Lower lobe of right lung (tissue), 2 donors: ENCODE results near the gene C7orf57. TPM values are rescaled to one million over a fixed set of nuclear protein-coding genes. Genes with fewer than 3 reads are reported as not detected.

Source experiments
- ATAC-seq, 2 donors: fragments of 200-7000 bp; cut with Tn5 transposase; one replicate each; pipeline ENCODE4 v1.9.1; 2020 to 2022; ENCODE audit warnings: mild to moderate bottlenecking in 2 of 2, moderate library complexity in 2 of 2
- DNase-seq: peaks from one replicate; pipeline ENCODE4 v3.0.0-alpha.2; 2020
- H3K27ac ChIP-seq: fragments of 200-600 bp; one replicate; pipeline ENCODE4 v1.8.0; 2022
- H3K27me3 ChIP-seq: fragments of 200-600 bp; one replicate; pipeline ENCODE4 v1.8.0; 2022; ENCODE audit warnings: low read depth
- H3K36me3 ChIP-seq: fragments of 200-600 bp; one replicate; pipeline ENCODE4 v1.8.0; 2022; ENCODE audit warnings: mild to moderate bottlenecking
- H3K4me1 ChIP-seq: fragments of 200-600 bp; one replicate; pipeline ENCODE4 v1.8.0; 2022
- H3K4me3 ChIP-seq: fragments of 200-600 bp; one replicate; pipeline ENCODE4 v1.8.0; 2022; ENCODE audit warnings: mild to moderate bottlenecking
- H3K9me3 ChIP-seq: fragments of 200-600 bp; one replicate; pipeline ENCODE4 v1.8.0; 2022
- intact Hi-C: fragments of 100-400 bp; cut with DNase I; formaldehyde crosslinking; loops from one replicate; pipeline ENCODE4 v1.11.0; 2022
- total RNA-seq: library from RNA; stranded (reverse); fragmentation: NEBNext Ultra II Directional; extraction: Animal tissue kit (Norgen Biotek cat#: 25700); gene quantifications from one replicate; pipeline ENCODE4 v1.2.1, GENCODE V29; 2021
- TF ChIP-seq, protein P1 (sequence below): fragments of 200-600 bp; IDR thresholded peaks from one replicate; pipeline ENCODE4 v1.8.0; 2022; ENCODE audit warnings: antibody characterized with exemption, mild to moderate bottlenecking
- donor health status: DM: no; HTN: yes; CAD: no; lungs with severe emphysema.

Gene C7orf57
- total RNA-seq, 1 donor from 2014 or later: 1.6 TPM

- Histone ChIP-seq H3K27me3 (peaks cover 3% of the 10 kb centered on the region), H3K4me3 (no peak overlapping the region), H3K9me3 (no peaks in the 10 kb centered on the region), H3K4me1 (no peaks in the 10 kb centered on the region), H3K36me3 (no peaks in the 10 kb centered on the region), H3K27ac (no peak overlapping the region)
- intact Hi-C loops: no loop called here
- DNase-seq (no peak), ATAC-seq (no peak)
- TF ChIP-seq, protein P1, sequence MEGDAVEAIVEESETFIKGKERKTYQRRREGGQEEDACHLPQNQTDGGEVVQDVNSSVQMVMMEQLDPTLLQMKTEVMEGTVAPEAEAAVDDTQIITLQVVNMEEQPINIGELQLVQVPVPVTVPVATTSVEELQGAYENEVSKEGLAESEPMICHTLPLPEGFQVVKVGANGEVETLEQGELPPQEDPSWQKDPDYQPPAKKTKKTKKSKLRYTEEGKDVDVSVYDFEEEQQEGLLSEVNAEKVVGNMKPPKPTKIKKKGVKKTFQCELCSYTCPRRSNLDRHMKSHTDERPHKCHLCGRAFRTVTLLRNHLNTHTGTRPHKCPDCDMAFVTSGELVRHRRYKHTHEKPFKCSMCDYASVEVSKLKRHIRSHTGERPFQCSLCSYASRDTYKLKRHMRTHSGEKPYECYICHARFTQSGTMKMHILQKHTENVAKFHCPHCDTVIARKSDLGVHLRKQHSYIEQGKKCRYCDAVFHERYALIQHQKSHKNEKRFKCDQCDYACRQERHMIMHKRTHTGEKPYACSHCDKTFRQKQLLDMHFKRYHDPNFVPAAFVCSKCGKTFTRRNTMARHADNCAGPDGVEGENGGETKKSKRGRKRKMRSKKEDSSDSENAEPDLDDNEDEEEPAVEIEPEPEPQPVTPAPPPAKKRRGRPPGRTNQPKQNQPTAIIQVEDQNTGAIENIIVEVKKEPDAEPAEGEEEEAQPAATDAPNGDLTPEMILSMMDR: no peak
These were observed 28.5 kb upstream of the C7orf57 start for GRCh38 chr7:48006866-48007265.

GRCh38 chr7:48009257-48009656, 26.1 kb upstream of the C7orf57 start:
- intact Hi-C loops: no loop called here
- Histone ChIP-seq H3K4me1 (no peaks in the 10 kb centered on the region), H3K4me3 (no peak overlapping the region), H3K27ac (no peak overlapping the region), H3K27me3 (peaks cover 3% of the 10 kb centered on the region), H3K36me3 (no peaks in the 10 kb centered on the region), H3K9me3 (no peaks in the 10 kb centered on the region)
- TF ChIP-seq, protein P1: no peak
- DNase-seq (no peak), ATAC-seq (no peak)

GRCh38 chr7:48009954-48010353, 25.4 kb upstream of the C7orf57 start:
- ATAC-seq (no peak), DNase-seq (no peak)
- Histone ChIP-seq H3K27ac (no peak overlapping the region), H3K36me3 (no peaks in the 10 kb centered on the region), H3K4me3 (no peak overlapping the region), H3K9me3 (no peaks in the 10 kb centered on the region), H3K27me3 (peaks cover 3% of the 10 kb centered on the region), H3K4me1 (no peaks in the 10 kb centered on the region)
- TF ChIP-seq, protein P1: no peak
- intact Hi-C loops: no loop called here

DNA sequence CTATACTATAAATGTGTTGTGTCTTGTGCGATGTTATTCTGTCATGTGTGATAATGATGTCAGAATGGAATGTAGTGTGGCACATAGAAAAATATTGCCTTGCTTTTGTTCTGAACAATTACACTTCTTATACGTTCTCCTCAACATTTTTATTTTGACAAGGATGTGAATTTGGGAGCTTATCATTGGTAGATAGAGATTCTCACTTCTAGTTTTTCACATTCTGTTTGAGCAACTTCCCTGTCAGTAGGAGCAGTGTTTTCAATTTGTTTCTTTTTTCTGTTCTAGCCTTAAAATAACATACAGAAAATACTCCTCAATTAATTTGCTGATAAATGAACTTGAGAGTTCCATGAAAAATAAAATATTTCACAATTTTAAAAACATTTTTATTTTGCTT, 24.0 kb upstream of the C7orf57 start:
- DNase-seq: no peak
- no peaks in the 10 kb centered on the region for H3K4me1 ChIP-seq
- ATAC-seq: no peak
- no peaks in the 10 kb centered on the region for H3K9me3 ChIP-seq
- H3K27ac ChIP-seq: no peak overlapping the region
- no peak overlapping the region for H3K4me3 ChIP-seq
- H3K36me3 ChIP-seq: no peaks in the 10 kb centered on the region
- intact Hi-C loops: no loop called here
- TF ChIP-seq, protein P1: no peak
- H3K27me3 ChIP-seq: peaks cover 3% of the 10 kb centered on the region

GRCh38 chr7:48011951-48012350, 23.4 kb upstream of the C7orf57 start:
- H3K9me3 ChIP-seq: no peaks in the 10 kb centered on the region
- H3K4me1 ChIP-seq: no peaks in the 10 kb centered on the region
- TF ChIP-seq, protein P1: no peak
- DNase-seq (no peak), ATAC-seq (no peak)
- no peak overlapping the region for H3K27ac ChIP-seq
- no peak overlapping the region for H3K4me3 ChIP-seq
- no peaks in the 10 kb centered on the region for H3K36me3 ChIP-seq
- intact Hi-C loops: no loop called here
- no peaks in the 10 kb centered on the region for H3K27me3 ChIP-seq

GRCh38 chr7:48016641-48017040, 18.7 kb upstream of the C7orf57 start:
- intact Hi-C loops: no loop called here
- DNase-seq: no peak
- Histone ChIP-seq H3K4me1 (no peaks in the 10 kb centered on the region), H3K27me3 (no peaks in the 10 kb centered on the region), H3K4me3 (no peak overlapping the region), H3K27ac (no peak overlapping the region), H3K36me3 (no peaks in the 10 kb centered on the region), H3K9me3 (no peaks in the 10 kb centered on the region)
- ATAC-seq: no peak
- TF ChIP-seq, protein P1: no peak
